Gastrocnemius medialis (tissue), 4 donors: ENCODE data around the gene LPO. TPM values are rescaled to one million over a fixed set of nuclear protein-coding genes. Genes with fewer than 3 reads are reported as not detected.

ENCODE experiments used
- ATAC-seq, 2 donors: fragments of 150-250 bp; one replicate each; pipeline ENCODE4 v1.9.1; 2016
- DNase-seq, 2 donors: peaks; one replicate each; pipeline ENCODE4 v3.0.0-alpha.2; 2019
- H3K27ac ChIP-seq, 4 donors: fragments of 200-600 bp; sonication (generic); 1 replicate in 1 of 4; 2 replicates in 3 of 4; pipeline ENCODE4 v1.5.1; 2016 to 2018; ENCODE audit warnings: mild to moderate bottlenecking in 2 of 4, moderate library complexity in 1 of 4
- H3K27me3 ChIP-seq, 3 donors: fragments of 200-600 bp; sonication (generic) in 2 of 3; 1 replicate in 1 of 3; 2 replicates in 2 of 3; pipeline versions ENCODE4 v1.5.1 to v1.6.0; 2016 to 2019; ENCODE audit warnings: mild to moderate bottlenecking in 1 of 3, moderate library complexity in 1 of 3
- H3K36me3 ChIP-seq, 2 donors: fragments of 200-600 bp; sonication (generic) in 1 of 2; one replicate each; pipeline ENCODE4 v1.5.1; 2017 to 2018
- H3K4me1 ChIP-seq, 2 donors: fragments of 200-600 bp; sonication (generic) in 1 of 2; one replicate each; pipeline ENCODE4 v1.5.1; 2016 to 2017; ENCODE audit warnings: mild to moderate bottlenecking in 2 of 2
- H3K4me3 ChIP-seq, 4 donors: fragments of 200-600 bp; sonication (generic) in 3 of 4; 1 replicate in 1 of 4; 2 replicates in 3 of 4; pipeline ENCODE4 v1.5.1; 2016 to 2019; ENCODE audit warnings: mild to moderate bottlenecking in 2 of 4
- H3K9me3 ChIP-seq, 3 donors: fragments of 200-600 bp; sonication (generic) in 2 of 3; 1 replicate in 1 of 3; 2 replicates in 2 of 3; pipeline ENCODE4 v1.5.1; 2016 to 2019
- POLR2A ChIP-seq, 2 donors: fragments of 450-650 bp; IDR thresholded peaks; one replicate each; pipeline ENCODE4 v1.6.1; 2017; ENCODE audit warnings: antibody characterized with exemption in 2 of 2, mild to moderate bottlenecking in 2 of 2, moderate library complexity in 2 of 2
- in situ Hi-C, 4 donors: fragments of 200-750 bp; cut with MboI; loops; one replicate each; pipeline versions ENCODE4 v1.15.0 to v1.8.0; 2017; ENCODE audit warnings: low sequenced_read_pairs in 4 of 4
- intact Hi-C: fragments of 100-400 bp; cut with DNase I; formaldehyde crosslinking; loops from one replicate; pipeline ENCODE4 v1.15.1; 2023; ENCODE audit warnings: low total_unique reads
- total RNA-seq, 4 donors: library from RNA; depleted of rRNA; stranded (reverse); fragments of >200 nt; gene quantifications; one replicate each; pipeline versions ENCODE4 v1.1.0 to v1.2.3, GENCODE V29; 2016
- TF ChIP-seq, protein P1 (sequence below), 5 experiments: fragments of 450-650 bp in 3 of 5; fragments of 200-600 bp in 2 of 5; sonication (generic) in 2 of 5; IDR thresholded peaks in 4 of 5; conservative IDR thresholded peaks in 1 of 5; 1 replicate in 4 of 5; 2 replicates in 1 of 5; pipeline ENCODE4 v1.5.1; 2016 to 2019; ENCODE audit warnings: antibody characterized with exemption in 5 of 5, mild to moderate bottlenecking in 3 of 5, moderate library complexity in 3 of 5

The LPO gene
- total RNA-seq, 4 donors from 2014 or later: not detected

DNA sequence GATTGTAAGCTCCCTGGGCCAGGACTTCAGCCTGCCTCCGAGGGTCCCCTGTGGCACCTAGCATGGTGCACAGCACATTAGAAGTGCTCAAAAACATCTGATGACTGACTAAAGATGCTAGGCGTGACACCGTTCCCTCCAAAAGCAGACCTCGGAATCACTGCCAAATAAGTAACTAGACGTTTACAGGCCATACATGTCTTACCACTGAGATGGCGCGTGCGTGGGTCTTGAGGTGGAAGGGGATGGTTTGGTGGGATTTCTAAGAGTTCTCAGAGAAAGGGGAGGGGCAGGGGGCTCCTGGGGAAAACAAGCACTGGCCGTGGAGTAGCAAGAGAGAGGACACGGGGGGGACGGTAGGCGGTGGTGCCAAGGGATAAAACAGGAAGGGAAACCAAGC is 29.9 kb downstream of the LPO start:
- no peaks in the 10 kb centered on the region for H3K4me1 ChIP-seq
- no peak overlapping the region for H3K4me3 ChIP-seq
- no peak overlapping the region for H3K27ac ChIP-seq
- peaks cover 5 to 10% (median 9%) of the 10 kb centered on the region in 3 donors for H3K27me3 ChIP-seq
- no peaks in the 10 kb centered on the region for H3K9me3 ChIP-seq
- DNase-seq (no peak), ATAC-seq (no peak)
- intact Hi-C loops: no loop called here
- no peaks in the 10 kb centered on the region for H3K36me3 ChIP-seq
- TF ChIP-seq, protein P1, sequence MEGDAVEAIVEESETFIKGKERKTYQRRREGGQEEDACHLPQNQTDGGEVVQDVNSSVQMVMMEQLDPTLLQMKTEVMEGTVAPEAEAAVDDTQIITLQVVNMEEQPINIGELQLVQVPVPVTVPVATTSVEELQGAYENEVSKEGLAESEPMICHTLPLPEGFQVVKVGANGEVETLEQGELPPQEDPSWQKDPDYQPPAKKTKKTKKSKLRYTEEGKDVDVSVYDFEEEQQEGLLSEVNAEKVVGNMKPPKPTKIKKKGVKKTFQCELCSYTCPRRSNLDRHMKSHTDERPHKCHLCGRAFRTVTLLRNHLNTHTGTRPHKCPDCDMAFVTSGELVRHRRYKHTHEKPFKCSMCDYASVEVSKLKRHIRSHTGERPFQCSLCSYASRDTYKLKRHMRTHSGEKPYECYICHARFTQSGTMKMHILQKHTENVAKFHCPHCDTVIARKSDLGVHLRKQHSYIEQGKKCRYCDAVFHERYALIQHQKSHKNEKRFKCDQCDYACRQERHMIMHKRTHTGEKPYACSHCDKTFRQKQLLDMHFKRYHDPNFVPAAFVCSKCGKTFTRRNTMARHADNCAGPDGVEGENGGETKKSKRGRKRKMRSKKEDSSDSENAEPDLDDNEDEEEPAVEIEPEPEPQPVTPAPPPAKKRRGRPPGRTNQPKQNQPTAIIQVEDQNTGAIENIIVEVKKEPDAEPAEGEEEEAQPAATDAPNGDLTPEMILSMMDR (IDR thresholded peaks at IDR 0.05 in 4 of 5, conservative IDR thresholded peaks at IDR 0.05 in 1 of 5): no peak
- no peak for TF ChIP-seq POLR2A (IDR thresholded peaks at IDR 0.05)
- in situ Hi-C loops: loop anchor here in 1 of 4 donors (10.0 kb wide), 1 partner anchor 64 kb away; no protein-coding TSS in a partner anchor

DNA sequence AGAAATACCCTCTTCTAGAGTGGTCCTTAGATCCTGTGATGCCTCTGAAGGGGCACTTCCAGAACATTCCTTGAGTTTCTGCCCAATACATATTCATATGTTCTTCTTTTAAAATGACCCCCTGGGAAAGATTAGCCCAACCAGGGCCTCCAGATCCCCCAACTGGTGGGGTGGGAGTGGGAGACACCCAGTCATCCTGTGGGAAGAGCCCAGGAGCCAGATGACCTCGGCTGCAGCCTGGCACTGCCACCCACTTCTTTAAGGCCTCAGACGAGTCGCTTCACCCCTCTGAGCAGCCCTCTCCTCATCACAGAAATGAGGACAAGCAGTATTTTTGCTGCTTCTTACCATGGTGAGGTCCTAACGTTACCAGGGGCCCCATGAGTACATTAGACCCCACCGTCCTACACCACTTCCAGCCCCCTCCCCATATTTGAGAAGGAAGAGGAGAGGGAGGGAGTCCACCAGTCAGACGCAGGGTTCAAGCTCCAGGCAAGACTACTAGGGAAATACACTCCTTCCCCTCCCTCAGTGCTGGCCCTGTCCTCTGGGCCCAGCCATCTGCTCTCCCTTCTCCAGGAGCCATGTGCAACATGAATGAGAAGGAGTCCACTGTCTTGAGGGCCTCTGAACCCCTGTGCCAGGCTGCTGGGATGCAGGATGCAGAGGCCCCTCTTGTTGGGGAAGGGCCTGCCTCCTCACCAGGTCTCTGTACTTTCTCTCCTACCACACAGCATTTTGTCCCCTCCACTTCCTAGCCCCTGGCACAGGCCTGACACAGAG is 30.6 kb downstream of the LPO start:
- H3K9me3 ChIP-seq: no peaks in the 10 kb centered on the region
- in situ Hi-C loops: loop anchor here in 1 of 4 donors (10.0 kb wide), 1 partner anchor 64 kb away; no protein-coding TSS in a partner anchor
- no peak overlapping the region for H3K27ac ChIP-seq
- DNase-seq (no peak), ATAC-seq (no peak)
- H3K36me3 ChIP-seq: no peaks in the 10 kb centered on the region
- no peak for TF ChIP-seq POLR2A (IDR thresholded peaks at IDR 0.05)
- TF ChIP-seq, protein P1 (IDR thresholded peaks at IDR 0.05 in 4 of 5, conservative IDR thresholded peaks at IDR 0.05 in 1 of 5): no peak
- intact Hi-C loops: no loop called here
- peaks cover 4 to 5% (median 5%) of the 10 kb centered on the region in 3 donors for H3K27me3 ChIP-seq
- no peaks in the 10 kb centered on the region for H3K4me1 ChIP-seq
- no peak overlapping the region for H3K4me3 ChIP-seq

DNA sequence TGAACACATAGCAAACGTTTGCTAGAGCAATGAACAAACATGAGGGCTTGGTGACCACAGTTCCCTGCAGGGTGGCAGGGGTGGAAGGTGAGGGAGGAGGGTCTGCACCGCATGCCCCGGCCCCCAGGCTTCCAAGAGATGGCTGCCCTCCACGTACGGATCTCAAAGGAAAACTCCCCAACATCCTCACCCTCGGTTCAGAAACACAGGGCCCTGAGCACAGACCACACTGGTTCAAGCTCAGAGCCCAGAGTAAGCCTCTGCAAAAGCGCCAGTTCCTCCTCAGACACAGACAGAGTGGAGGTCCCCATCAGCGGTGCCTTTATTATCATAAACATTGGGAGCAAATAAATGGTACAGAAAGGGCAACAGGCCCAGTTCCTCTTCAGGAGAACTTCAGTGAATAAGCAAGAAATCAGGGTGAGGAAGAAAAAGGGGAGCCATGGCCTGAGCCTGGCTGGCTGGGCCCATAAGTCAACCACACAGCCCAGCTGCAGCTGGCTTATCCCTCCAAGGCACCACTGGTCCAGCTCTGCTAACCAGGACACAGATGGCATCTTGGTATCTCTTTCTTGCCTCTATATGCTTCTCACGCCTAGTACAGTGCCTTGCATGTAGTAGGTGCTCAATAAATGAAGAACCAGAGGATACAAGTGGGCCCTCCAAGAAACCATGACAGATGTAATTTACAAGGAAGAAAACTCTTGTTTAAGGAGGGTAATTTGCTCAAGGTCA is 31.3 kb downstream of the LPO start:
- Histone ChIP-seq H3K4me1 (no peaks in the 10 kb centered on the region), H3K27ac (no peak overlapping the region), H3K9me3 (no peaks in the 10 kb centered on the region), H3K4me3 (no peak overlapping the region), H3K36me3 (no peaks in the 10 kb centered on the region), H3K27me3 (peaks cover 0 to 4% (median 3%) of the 10 kb centered on the region in 3 donors)
- TF ChIP-seq POLR2A (IDR thresholded peaks at IDR 0.05): no peak
- TF ChIP-seq, protein P1 (IDR thresholded peaks at IDR 0.05 in 4 of 5, conservative IDR thresholded peaks at IDR 0.05 in 1 of 5): no peak
- intact Hi-C loops: no loop called here
- ATAC-seq (no peak), DNase-seq (no peak)
- in situ Hi-C loops: loop anchor here in 1 of 4 donors (10.0 kb wide), 1 partner anchor 65 kb away; no protein-coding TSS in a partner anchor

DNA sequence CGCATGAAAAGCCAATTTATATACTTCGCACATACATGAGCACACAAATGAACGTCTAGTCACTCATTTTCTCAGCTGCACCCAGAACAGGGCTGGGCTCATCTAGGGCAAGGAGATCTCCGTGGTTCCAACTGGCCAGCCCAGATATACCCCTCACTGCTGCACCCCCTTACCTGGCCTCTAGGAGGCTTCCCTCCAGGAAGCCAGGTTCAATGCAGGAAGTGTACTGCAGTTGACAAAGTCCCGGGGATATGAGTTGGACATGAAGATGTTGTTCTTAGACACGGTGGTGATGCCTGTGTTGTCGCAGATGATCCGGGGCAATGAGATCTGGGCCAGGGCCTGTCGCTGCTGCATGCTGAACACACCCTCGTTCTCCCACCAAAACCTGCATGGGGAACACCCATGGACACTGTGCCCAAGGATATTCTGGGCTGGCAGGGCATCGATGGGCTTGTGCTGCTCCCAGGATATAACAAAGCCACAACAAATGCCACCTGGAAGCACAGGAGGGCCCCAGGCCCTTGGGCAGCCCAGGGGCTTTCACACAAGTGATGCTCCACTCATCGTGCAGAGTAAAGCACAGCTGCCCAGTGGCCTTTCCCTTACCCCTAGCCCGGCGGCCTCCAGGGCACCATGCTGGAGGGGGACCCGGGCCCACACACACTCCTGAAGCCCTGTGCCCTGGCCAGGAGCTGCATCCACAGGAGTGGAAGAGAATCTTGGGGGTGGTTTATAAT is 32.3 kb downstream of the LPO start:
- in situ Hi-C loops: no loop called here
- H3K27ac ChIP-seq: no peak overlapping the region
- no peak overlapping the region for H3K4me3 ChIP-seq
- TF ChIP-seq, protein P1 (IDR thresholded peaks at IDR 0.05 in 4 of 5, conservative IDR thresholded peaks at IDR 0.05 in 1 of 5): no peak
- no peak for TF ChIP-seq POLR2A (IDR thresholded peaks at IDR 0.05)
- DNase-seq (no peak), ATAC-seq (no peak)
- intact Hi-C loops: no loop called here
- no peaks in the 10 kb centered on the region for H3K4me1 ChIP-seq
- H3K36me3 ChIP-seq: no peaks in the 10 kb centered on the region
- no peaks in the 10 kb centered on the region for H3K27me3 ChIP-seq
- H3K9me3 ChIP-seq: no peaks in the 10 kb centered on the region
